Measurements from ENCODE around the gene ANGPTL1.

DNA sequence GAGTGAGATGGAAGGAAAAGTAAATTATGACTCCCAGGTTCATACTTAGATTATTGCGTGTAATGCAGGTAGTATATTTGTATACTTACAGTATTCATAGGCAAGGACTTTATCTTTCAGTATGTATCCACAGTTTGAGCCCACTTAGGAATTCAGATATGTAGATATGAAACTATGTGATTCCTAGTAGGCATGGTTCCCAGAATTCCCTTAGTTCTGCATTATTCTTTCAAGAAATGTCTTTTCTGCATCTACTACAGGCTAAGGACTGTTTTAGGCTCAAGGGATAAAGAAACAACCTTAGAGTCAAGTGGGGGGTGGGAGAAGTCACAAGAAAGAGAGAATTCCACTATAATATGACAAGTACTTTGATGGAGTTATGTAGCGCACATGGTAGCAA is 13.8 kb downstream of the ANGPTL1 start:
- TF ChIP-seq GATAD2B (conservative IDR thresholded peaks at IDR 0.05; ENCODE audit: low read depth) = no peak
- no peak for TF ChIP-seq ZNF207 (IDR thresholded peaks at IDR 0.05; ENCODE audit: borderline replicate concordance)
- TF ChIP-seq, protein P1, sequence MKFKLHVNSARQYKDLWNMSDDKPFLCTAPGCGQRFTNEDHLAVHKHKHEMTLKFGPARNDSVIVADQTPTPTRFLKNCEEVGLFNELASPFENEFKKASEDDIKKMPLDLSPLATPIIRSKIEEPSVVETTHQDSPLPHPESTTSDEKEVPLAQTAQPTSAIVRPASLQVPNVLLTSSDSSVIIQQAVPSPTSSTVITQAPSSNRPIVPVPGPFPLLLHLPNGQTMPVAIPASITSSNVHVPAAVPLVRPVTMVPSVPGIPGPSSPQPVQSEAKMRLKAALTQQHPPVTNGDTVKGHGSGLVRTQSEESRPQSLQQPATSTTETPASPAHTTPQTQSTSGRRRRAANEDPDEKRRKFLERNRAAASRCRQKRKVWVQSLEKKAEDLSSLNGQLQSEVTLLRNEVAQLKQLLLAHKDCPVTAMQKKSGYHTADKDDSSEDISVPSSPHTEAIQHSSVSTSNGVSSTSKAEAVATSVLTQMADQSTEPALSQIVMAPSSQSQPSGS (IDR thresholded peaks at IDR 0.05; ENCODE audit: low read length) = no peak
- no peak for TF ChIP-seq ZNF24 (IDR thresholded peaks at IDR 0.05)
- TF ChIP-seq JUND (IDR thresholded peaks at IDR 0.05; ENCODE audit: low read depth, low read length) = no peak
- no peak for TF ChIP-seq FOXM1 (IDR thresholded peaks at IDR 0.05; ENCODE audit: low read depth, low read length)
- no peak for TF ChIP-seq ZNF384 (IDR thresholded peaks at IDR 0.05; ENCODE audit: borderline replicate concordance, low read depth, low read length)
- TF ChIP-seq YY1 (IDR thresholded peaks at IDR 0.05; ENCODE audit: low read depth, low read length) = no peak
- no peak for TF ChIP-seq KAT2A (conservative IDR thresholded peaks at IDR 0.05; ENCODE audit: control insufficient read depth, low read depth, low read length)
- TF ChIP-seq IKZF2 (IDR thresholded peaks at IDR 0.05) = no peak
- TF ChIP-seq TBL1XR1 (IDR thresholded peaks at IDR 0.05; ENCODE audit: low read depth, low read length) = no peak
- TF ChIP-seq, protein P2, sequence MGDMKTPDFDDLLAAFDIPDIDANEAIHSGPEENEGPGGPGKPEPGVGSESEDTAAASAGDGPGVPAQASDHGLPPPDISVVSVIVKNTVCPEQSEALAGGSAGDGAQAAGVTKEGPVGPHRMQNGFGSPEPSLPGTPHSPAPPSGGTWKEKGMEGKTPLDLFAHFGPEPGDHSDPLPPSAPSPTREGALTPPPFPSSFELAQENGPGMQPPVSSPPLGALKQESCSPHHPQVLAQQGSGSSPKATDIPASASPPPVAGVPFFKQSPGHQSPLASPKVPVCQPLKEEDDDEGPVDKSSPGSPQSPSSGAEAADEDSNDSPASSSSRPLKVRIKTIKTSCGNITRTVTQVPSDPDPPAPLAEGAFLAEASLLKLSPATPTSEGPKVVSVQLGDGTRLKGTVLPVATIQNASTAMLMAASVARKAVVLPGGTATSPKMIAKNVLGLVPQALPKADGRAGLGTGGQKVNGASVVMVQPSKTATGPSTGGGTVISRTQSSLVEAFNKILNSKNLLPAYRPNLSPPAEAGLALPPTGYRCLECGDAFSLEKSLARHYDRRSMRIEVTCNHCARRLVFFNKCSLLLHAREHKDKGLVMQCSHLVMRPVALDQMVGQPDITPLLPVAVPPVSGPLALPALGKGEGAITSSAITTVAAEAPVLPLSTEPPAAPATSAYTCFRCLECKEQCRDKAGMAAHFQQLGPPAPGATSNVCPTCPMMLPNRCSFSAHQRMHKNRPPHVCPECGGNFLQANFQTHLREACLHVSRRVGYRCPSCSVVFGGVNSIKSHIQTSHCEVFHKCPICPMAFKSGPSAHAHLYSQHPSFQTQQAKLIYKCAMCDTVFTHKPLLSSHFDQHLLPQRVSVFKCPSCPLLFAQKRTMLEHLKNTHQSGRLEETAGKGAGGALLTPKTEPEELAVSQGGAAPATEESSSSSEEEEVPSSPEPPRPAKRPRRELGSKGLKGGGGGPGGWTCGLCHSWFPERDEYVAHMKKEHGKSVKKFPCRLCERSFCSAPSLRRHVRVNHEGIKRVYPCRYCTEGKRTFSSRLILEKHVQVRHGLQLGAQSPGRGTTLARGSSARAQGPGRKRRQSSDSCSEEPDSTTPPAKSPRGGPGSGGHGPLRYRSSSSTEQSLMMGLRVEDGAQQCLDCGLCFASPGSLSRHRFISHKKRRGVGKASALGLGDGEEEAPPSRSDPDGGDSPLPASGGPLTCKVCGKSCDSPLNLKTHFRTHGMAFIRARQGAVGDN (IDR thresholded peaks at IDR 0.05) = no peak

Measured in GM12878 (cell line).